ENCODE data around the gene SAMD7.
A peak's percentile ranks its signal among the peaks of the same experiment; 100 is the strongest.

Gene SAMD7

DNA sequence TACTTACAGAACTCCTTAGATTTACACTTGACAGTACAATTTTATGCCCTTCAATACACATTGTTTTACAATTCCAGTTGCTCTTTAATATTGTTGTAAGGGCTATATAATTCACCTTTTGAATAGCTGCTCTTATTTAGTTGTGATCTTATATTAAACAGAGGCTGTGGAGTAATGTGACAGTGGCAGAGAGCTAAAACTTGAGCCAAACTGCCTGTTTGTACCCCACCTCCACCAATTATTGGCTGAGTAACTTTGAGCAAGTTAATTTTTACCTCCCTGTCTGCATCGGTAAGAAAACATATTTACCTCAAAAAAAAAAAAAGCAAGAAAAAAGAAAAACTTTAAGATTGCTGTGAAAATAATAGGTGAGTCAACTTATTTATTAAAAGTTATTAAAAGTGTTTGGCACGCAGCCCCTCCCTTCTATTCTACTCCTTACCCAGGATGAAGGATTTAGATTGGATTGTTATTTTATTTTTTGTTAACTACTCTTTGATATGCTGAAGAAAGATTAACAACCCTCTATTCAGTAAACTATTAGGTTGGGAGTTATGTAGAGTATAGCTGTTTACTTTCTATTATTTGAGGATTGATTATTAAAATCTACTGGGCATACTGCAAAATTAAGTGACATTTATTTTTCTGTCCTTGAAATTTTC lies 57.0 kb downstream of the SAMD7 start:
- Histone ChIP-seq H3K4me3 (ENCODE audit: low read length) (peak overlapping the region; percentile 85), H3K36me3 (ENCODE audit: insufficient read depth, low read depth, low read length) (peaks cover 13% of the 10 kb centered on the region; the same call in 1 of the 2 replicates), H3K27ac (ENCODE audit: low read length) (no peak overlapping the region), H3K4me1 (ENCODE audit: insufficient read depth, low read length) (peaks cover 11% of the 10 kb centered on the region; the same call in 1 of the 2 replicates), H3K27me3 (ENCODE audit: insufficient read depth, low read length) (no peaks in the 10 kb centered on the region), H3K9ac (ENCODE audit: low read depth, low read length) (peak overlapping the region; percentile 86; the same call in 1 of the 2 replicates), H3K9me3 (ENCODE audit: insufficient read depth, low read depth, low read length) (no peaks in the 10 kb centered on the region)

DNA sequence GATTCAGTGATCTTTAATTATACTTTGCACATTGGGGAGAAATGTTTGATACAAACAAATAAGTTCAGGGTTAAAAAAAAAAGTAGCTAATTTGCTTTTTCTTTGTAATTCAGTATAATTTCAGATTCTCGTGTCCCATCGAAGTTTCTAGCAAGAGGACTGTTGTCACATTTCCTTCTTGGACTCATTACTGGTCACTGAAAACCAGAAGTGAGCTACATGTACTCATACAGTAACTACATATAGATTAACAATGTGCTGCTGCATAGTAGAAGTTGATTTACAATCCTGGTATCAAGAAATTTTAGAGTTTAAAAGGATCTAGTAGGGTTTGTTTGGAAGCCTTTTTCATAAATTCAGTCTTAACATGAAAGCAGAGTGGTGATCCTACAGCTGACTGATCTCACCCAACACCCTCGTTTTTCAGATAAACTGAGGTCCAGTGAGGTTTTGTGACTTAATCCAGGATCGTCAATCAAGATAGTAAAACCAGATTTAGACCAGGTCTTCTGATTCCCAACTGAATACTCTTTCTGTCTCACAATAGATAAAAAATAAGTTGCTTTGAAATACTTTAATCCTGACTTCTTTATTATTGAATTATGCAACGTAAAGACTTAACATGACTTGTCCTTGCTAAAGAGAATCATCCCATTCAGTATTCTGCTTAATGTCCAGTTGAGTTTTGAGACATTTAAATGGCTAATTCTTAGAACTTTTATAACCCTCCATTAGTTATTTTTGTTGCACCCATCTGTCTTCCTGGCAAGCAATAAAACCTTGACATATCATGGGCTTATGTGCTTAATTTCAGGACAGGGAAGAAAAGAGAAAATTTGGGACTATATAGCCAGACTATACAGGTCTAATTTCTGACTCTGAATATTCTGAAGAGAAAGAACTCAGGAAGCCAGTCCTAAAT lies 58.1 kb downstream of the SAMD7 start:
- no peak overlapping the region for H3K27ac ChIP-seq (ENCODE audit: low read length)
- H3K4me1 ChIP-seq (ENCODE audit: insufficient read depth, low read length): peaks cover 11% of the 10 kb centered on the region; the same call in 1 of the 2 replicates
- H3K36me3 ChIP-seq (ENCODE audit: insufficient read depth, low read depth, low read length): peaks cover 13% of the 10 kb centered on the region; the same call in 1 of the 2 replicates
- H3K4me3 ChIP-seq (ENCODE audit: low read length): peak overlapping the region; percentile 85; the same call in 1 of the 2 replicates
- no peaks in the 10 kb centered on the region for H3K27me3 ChIP-seq (ENCODE audit: insufficient read depth, low read length)
- no peak overlapping the region for H3K9ac ChIP-seq (ENCODE audit: low read depth, low read length)
- H3K9me3 ChIP-seq (ENCODE audit: insufficient read depth, low read depth, low read length): no peaks in the 10 kb centered on the region

DNA sequence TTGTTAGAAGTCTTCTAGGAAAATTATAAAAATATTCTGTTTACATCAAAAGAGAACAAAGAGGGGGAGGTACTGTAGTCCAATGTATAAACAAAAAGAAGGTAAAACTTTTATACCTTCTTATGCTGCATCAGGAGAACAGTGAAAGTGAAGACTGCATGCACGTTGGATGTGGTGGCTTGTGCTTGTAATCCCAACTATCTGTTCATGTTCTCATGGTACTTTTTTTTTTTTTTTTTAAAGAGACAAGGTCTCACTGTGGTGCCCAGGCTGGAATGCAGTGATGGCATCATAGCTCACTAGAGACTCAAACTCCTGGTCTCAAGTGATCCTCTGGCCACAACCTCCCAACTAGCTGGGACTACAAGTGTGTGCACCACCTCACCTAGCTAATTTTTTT lies 59.5 kb downstream of the SAMD7 start:
- Histone ChIP-seq H3K27ac (ENCODE audit: low read length) (no peak overlapping the region), H3K27me3 (ENCODE audit: insufficient read depth, low read length) (no peaks in the 10 kb centered on the region), H3K4me3 (ENCODE audit: low read length) (no peak overlapping the region), H3K4me1 (ENCODE audit: insufficient read depth, low read length) (peaks cover 11% of the 10 kb centered on the region; the same call in 1 of the 2 replicates), H3K36me3 (ENCODE audit: insufficient read depth, low read depth, low read length) (peaks cover 22% of the 10 kb centered on the region), H3K9ac (ENCODE audit: low read depth, low read length) (no peak overlapping the region), H3K9me3 (ENCODE audit: insufficient read depth, low read depth, low read length) (no peaks in the 10 kb centered on the region)

DNA sequence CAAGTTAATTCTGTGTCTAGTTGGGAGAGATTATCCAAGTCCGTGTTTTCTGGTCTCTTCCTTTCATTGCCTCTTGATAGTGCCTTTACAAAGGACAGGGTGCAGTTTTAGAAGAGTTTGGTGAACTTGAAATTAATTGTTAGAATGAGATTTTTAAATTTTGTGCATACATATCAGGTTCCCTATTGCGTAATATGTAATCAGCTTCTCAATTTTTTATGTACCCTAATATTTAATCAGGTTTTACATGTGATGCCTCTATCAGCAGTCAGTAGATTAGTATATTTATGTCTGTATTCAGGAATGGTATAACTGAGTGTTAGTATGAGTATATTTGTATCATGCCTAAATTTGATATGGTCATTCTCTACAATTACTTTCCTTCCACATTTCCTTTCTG lies 60.1 kb downstream of the SAMD7 start:
- no peaks in the 10 kb centered on the region for H3K27me3 ChIP-seq (ENCODE audit: insufficient read depth, low read length)
- peaks cover 11% of the 10 kb centered on the region; the same call in 1 of the 2 replicates for H3K4me1 ChIP-seq (ENCODE audit: insufficient read depth, low read length)
- H3K27ac ChIP-seq (ENCODE audit: low read length): no peak overlapping the region
- H3K9ac ChIP-seq (ENCODE audit: low read depth, low read length): no peak overlapping the region
- H3K36me3 ChIP-seq (ENCODE audit: insufficient read depth, low read depth, low read length): peaks cover 29% of the 10 kb centered on the region
- H3K4me3 ChIP-seq (ENCODE audit: low read length): no peak overlapping the region
- no peaks in the 10 kb centered on the region for H3K9me3 ChIP-seq (ENCODE audit: insufficient read depth, low read depth, low read length)

DNA sequence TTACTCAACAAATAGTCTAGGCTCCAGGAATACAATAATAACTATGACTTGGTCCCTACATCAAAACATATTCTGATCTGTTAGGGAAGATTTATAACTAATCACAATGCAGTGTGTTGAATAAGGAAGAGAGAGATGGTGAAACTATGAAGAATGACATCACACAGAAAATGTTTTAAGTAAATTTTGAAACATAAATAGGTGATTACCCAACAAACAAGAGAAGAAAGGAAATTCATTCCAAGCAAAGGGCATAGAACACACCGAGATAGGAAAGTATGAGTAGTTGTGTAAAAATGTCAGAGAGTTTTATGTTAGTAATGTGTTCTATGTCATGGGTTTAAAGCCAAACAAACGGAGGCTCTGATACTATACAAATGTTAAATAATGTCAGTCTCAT lies 68.7 kb downstream of the SAMD7 start:
- Histone ChIP-seq H3K27me3 (ENCODE audit: insufficient read depth, low read length) (no peaks in the 10 kb centered on the region), H3K9ac (ENCODE audit: low read depth, low read length) (no peak overlapping the region), H3K4me3 (ENCODE audit: low read length) (no peak overlapping the region), H3K4me1 (ENCODE audit: insufficient read depth, low read length) (no peaks in the 10 kb centered on the region), H3K36me3 (ENCODE audit: insufficient read depth, low read depth, low read length) (peaks cover 99% of the 10 kb centered on the region), H3K9me3 (ENCODE audit: insufficient read depth, low read depth, low read length) (no peaks in the 10 kb centered on the region), H3K27ac (ENCODE audit: low read length) (no peak overlapping the region)

DNA sequence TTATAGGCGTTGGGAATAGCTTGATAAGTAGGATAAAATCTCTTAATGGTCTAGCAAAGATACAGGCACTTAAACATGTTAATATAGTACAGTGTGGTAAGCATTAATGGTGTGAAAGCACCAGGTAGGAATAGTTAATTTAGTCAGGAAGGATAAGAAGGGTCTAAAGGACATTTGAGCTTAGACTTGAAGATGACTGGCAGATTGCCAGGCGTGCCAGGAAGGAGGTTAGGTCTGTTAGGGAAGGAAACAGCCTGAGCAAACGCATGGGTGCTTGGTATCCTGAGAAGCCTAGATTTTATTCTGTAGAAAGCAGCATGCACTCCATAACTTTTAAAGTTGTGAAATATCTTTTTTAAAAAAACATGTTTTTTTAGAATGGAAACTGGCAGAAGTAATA lies 72.9 kb downstream of the SAMD7 start:
- Histone ChIP-seq H3K9me3 (ENCODE audit: insufficient read depth, low read depth, low read length) (no peaks in the 10 kb centered on the region), H3K27me3 (ENCODE audit: insufficient read depth, low read length) (no peaks in the 10 kb centered on the region), H3K9ac (ENCODE audit: low read depth, low read length) (no peak overlapping the region), H3K4me1 (ENCODE audit: insufficient read depth, low read length) (no peaks in the 10 kb centered on the region), H3K27ac (ENCODE audit: low read length) (no peak overlapping the region), H3K4me3 (ENCODE audit: low read length) (no peak overlapping the region), H3K36me3 (ENCODE audit: insufficient read depth, low read depth, low read length) (peaks cover 100% of the 10 kb centered on the region)

Data from iPS-20b (cell line).